ENCODE measurements around the gene C21orf91. TPM values are rescaled to one million over a fixed set of nuclear protein-coding genes. Genes with fewer than 3 reads are reported as not detected.
"Not testable (repeated sequence)": the region's sequence is repeated elsewhere in the genome, so short reads cannot be mapped to it uniquely, and the experiment has no call there.

The C21orf91 gene
- polyA plus RNA-seq, 3 donors, result 4.6 to 22.3 (median 18.9) TPM

- Histone ChIP-seq H4K20me1 (ENCODE audit: insufficient read depth, low read length) (no peaks in the 10 kb centered on the region), H3K36me3 (replicated peaks in 1 of 2; ENCODE audit: control insufficient read depth in 1 of 2, insufficient read depth in 2 of 2, low read length in 2 of 2) (no peaks in the 10 kb centered on the region), H3K4me2 (replicated peaks; ENCODE audit: extremely low read depth, low read length, poor library complexity, severe bottlenecking) (peak overlapping the region; percentile 42), H3K4me1 (ENCODE audit: control insufficient read depth in 1 of 2, insufficient read depth in 2 of 2, low read length in 2 of 2) (peaks cover 35 to 37% of the 10 kb centered on the region in 2 donors), H3K4me3 (replicated peaks in 1 of 3; ENCODE audit: low read depth in 2 of 3, low read length in 3 of 3) (peak overlapping the region in 1 of 3 experiments; percentile 41), H3K79me2 (ENCODE audit: insufficient read depth, low read length) (no peaks in the 10 kb centered on the region), H3K27ac (ENCODE audit: low read depth in 1 of 2, low read length in 2 of 2) (no peak overlapping the region), H3K9me3 (replicated peaks in 1 of 2; ENCODE audit: control insufficient read depth in 1 of 2, insufficient read depth in 1 of 2, low read length in 2 of 2) (no peaks in the 10 kb centered on the region), H2AFZ (ENCODE audit: insufficient read depth, low read depth, low read length, poor library complexity, severe bottlenecking) (no peak overlapping the region), H3K9ac (ENCODE audit: insufficient read depth, low read length, poor library complexity, severe bottlenecking) (no peak overlapping the region), H3K27me3 (ENCODE audit: control insufficient read depth in 2 of 2, insufficient read depth in 2 of 2, low read length in 2 of 2) (no peaks in the 10 kb centered on the region)
- whole genome bisulfite sequencing (ENCODE audit: insufficient coverage), result 50% methylated on average over 11 of the region's 17 CpGs
- H3K4me3 Mint-ChIP-seq, result peak overlapping the region; percentile 17 to 89
- peaks cover 0 to 2% (median 1%) of the 10 kb centered on the region in 3 donors for H3K27me3 Mint-ChIP-seq (ENCODE audit: low read depth in 3 of 3)
- peak overlapping the region in 2 of 7 donors; percentile 0 to 49 for H3K27ac Mint-ChIP-seq
- peak in 2 of 3 donors; percentile 61 to 82 for DNase-seq
- peaks cover 49% of the 10 kb centered on the region for H3K4me1 Mint-ChIP-seq
- peaks cover 0 to 3% of the 10 kb centered on the region in 2 donors for H3K36me3 Mint-ChIP-seq
- intact Hi-C loops (cut with micrococcal nuclease), result no loop called here
- TF ChIP-seq, protein P1, sequence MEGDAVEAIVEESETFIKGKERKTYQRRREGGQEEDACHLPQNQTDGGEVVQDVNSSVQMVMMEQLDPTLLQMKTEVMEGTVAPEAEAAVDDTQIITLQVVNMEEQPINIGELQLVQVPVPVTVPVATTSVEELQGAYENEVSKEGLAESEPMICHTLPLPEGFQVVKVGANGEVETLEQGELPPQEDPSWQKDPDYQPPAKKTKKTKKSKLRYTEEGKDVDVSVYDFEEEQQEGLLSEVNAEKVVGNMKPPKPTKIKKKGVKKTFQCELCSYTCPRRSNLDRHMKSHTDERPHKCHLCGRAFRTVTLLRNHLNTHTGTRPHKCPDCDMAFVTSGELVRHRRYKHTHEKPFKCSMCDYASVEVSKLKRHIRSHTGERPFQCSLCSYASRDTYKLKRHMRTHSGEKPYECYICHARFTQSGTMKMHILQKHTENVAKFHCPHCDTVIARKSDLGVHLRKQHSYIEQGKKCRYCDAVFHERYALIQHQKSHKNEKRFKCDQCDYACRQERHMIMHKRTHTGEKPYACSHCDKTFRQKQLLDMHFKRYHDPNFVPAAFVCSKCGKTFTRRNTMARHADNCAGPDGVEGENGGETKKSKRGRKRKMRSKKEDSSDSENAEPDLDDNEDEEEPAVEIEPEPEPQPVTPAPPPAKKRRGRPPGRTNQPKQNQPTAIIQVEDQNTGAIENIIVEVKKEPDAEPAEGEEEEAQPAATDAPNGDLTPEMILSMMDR (IDR thresholded peaks at IDR 0.05), result no peak
- peaks cover 0 to 13% (median 7%) of the 10 kb centered on the region in 7 donors for H3K9me3 Mint-ChIP-seq
Measured at GRCh38 chr21:17775431-17776126, 43.6 kb downstream of the C21orf91 start.

- H3K4me3 ChIP-seq (replicated peaks in 1 of 3; ENCODE audit: low read depth in 2 of 3, low read length in 3 of 3); H3K27me3 ChIP-seq (ENCODE audit: control insufficient read depth in 2 of 2, insufficient read depth in 2 of 2, low read length in 2 of 2); H3K27ac Mint-ChIP-seq; H3K79me2 ChIP-seq (ENCODE audit: insufficient read depth, low read length); DNase-seq; H3K9ac ChIP-seq (ENCODE audit: insufficient read depth, low read length, poor library complexity, severe bottlenecking); intact Hi-C loops (cut with micrococcal nuclease); H3K36me3 ChIP-seq (replicated peaks in 1 of 2; ENCODE audit: control insufficient read depth in 1 of 2, insufficient read depth in 2 of 2, low read length in 2 of 2); H3K27ac ChIP-seq (ENCODE audit: low read depth in 1 of 2, low read length in 2 of 2); H2AFZ ChIP-seq (ENCODE audit: insufficient read depth, low read depth, low read length, poor library complexity, severe bottlenecking); H3K4me3 Mint-ChIP-seq; H3K4me2 ChIP-seq (replicated peaks; ENCODE audit: extremely low read depth, low read length, poor library complexity, severe bottlenecking); H3K36me3 Mint-ChIP-seq; H3K9me3 ChIP-seq (replicated peaks in 1 of 2; ENCODE audit: control insufficient read depth in 1 of 2, insufficient read depth in 1 of 2, low read length in 2 of 2); H4K20me1 ChIP-seq (ENCODE audit: insufficient read depth, low read length); H3K27me3 Mint-ChIP-seq (ENCODE audit: low read depth in 3 of 3): not testable (repeated sequence)
- H3K4me1 ChIP-seq (ENCODE audit: control insufficient read depth in 1 of 2, insufficient read depth in 2 of 2, low read length in 2 of 2), result peaks cover 30 to 32% of the 10 kb centered on the region in 2 donors
- Mint-ChIP-seq H3K9me3 (peaks cover 0 to 13% (median 7%) of the 10 kb centered on the region in 7 donors), H3K4me1 (peaks cover 49% of the 10 kb centered on the region)
- 80% methylated on average over 1 of the region's 7 CpGs for WGBS (ENCODE audit: insufficient coverage)
Measured at GRCh38 chr21:17775021-17775420, 44.1 kb downstream of the C21orf91 start.

Data from CD14-positive monocyte (primary cell).